GM23248 (cell line): ENCODE data around the gene FNDC3B. TPM values are rescaled to one million over a fixed set of nuclear protein-coding genes. Genes with fewer than 3 reads are reported as not detected.

Experiments
- DNase-seq: peaks from one replicate; pipeline ENCODE4 v3.0.0-alpha.2; 2015
- H2AFZ ChIP-seq: fragments of 200-600 bp; sonication (generic); 2 replicates; pipeline ENCODE4 v1.6.1; 2016; ENCODE audit warnings: antibody characterized with exemption
- H3F3A ChIP-seq: fragments of 200-600 bp; sonication (generic); 2 replicates; pipeline ENCODE4 v1.6.1; 2016; ENCODE audit warnings: mild to moderate bottlenecking, antibody characterized with exemption, mixed run types; ENCODE audit not compliant: insufficient read depth
- H3K27ac ChIP-seq: fragments of 200-600 bp; sonication (generic); 2 replicates; pipeline ENCODE4 v1.5.1; 2016; ENCODE audit warnings: mild to moderate bottlenecking
- H3K27me3 ChIP-seq: fragments of 200-600 bp; sonication (generic); replicated peaks from 2 replicates; pipeline ENCODE4 v1.6.1; 2016; ENCODE audit warnings: mild to moderate bottlenecking; ENCODE audit not compliant: insufficient read depth
- H3K36me3 ChIP-seq: fragments of 200-600 bp; sonication (generic); 2 replicates; pipeline ENCODE4 v1.6.1; 2016; ENCODE audit warnings: low read depth, mild to moderate bottlenecking
- H3K4me1 ChIP-seq: fragments of 200-600 bp; sonication (generic); 2 replicates; pipeline ENCODE4 v1.6.1; 2016; ENCODE audit warnings: mild to moderate bottlenecking; ENCODE audit not compliant: insufficient read depth
- H3K4me2 ChIP-seq: fragments of 200-600 bp; sonication (generic); one replicate; pipeline ENCODE4 v1.6.1; 2016; ENCODE audit warnings: mild to moderate bottlenecking; ENCODE audit not compliant: unreplicated experiment
- H3K4me3 ChIP-seq: fragments of 200-600 bp; sonication (generic); 2 replicates; pipeline ENCODE4 v1.5.1; 2016; ENCODE audit warnings: mild to moderate bottlenecking
- H3K79me2 ChIP-seq: fragments of 200-600 bp; sonication (generic); 2 replicates; pipeline ENCODE4 v1.6.1; 2016; ENCODE audit warnings: mild to moderate bottlenecking; ENCODE audit not compliant: insufficient read depth
- H3K9ac ChIP-seq: fragments of 200-600 bp; sonication (generic); 2 replicates; pipeline ENCODE4 v1.6.1; 2016; ENCODE audit warnings: mild to moderate bottlenecking
- H3K9me2 ChIP-seq: fragments of 200-600 bp; sonication (generic); 2 replicates; pipeline ENCODE4 v1.6.1; 2016; ENCODE audit warnings: mixed run types, mild to moderate bottlenecking, moderate library complexity; ENCODE audit not compliant: insufficient read depth
- H3K9me3 ChIP-seq: fragments of 200-600 bp; sonication (generic); one replicate; pipeline ENCODE4 v1.6.1; 2017; ENCODE audit warnings: low read depth
- H4K20me1 ChIP-seq: fragments of 200-600 bp; sonication (generic); 2 replicates; pipeline ENCODE4 v1.6.0; 2016; ENCODE audit not compliant: insufficient read depth
- EZH2 ChIP-seq: fragments of 200-600 bp; sonication (generic); IDR thresholded peaks from 2 replicates; pipeline ENCODE4 v1.6.1; 2018; ENCODE audit warnings: antibody characterized with exemption, mild to moderate bottlenecking; ENCODE audit not compliant: insufficient read depth, poor library complexity, severe bottlenecking
- EZH2phosphoT487 ChIP-seq: fragments of 200-600 bp; sonication (generic); IDR thresholded peaks from 2 replicates; pipeline ENCODE4 v1.6.1; 2018; ENCODE audit warnings: antibody characterized with exemption, moderate library complexity, mild to moderate bottlenecking, low read depth; ENCODE audit not compliant: insufficient read depth
- WGBS, 2 experiments: methylation state at CpG; one replicate each; pipeline ENCODE4 v1.1.6; 2015 to 2017; ENCODE audit warnings: low lambda C conversion rate in 2 of 2, low coverage in 1 of 2; ENCODE audit errors: missing lambda C conversion rate in 2 of 2; 5-methylcytosine and 5-hydroxymethylcytosine counted together
- in situ Hi-C: fragments of 300-500 bp; cut with MboI; formaldehyde crosslinking; loops from 2 replicates; pipeline ENCODE4 v1.15.0; 2020
- polyA plus RNA-seq: library from polyadenylated mRNA; unstranded; fragments of >200 nt; fragmentation: Nextera tagmentation; extraction: Ambion mirVana; gene quantifications from 2 replicates; pipeline ENCODE4 v1.2.1, GENCODE V29; 2016
- total RNA-seq: library from RNA; depleted of rRNA; stranded (reverse); fragments of >200 nt; shearing (Covaris generic); gene quantifications from 2 replicates; pipeline ENCODE4 v1.2.3, GENCODE V29; 2014

FNDC3B gene
- total and polyA plus RNA-seq, 2 experiments from 2014 or later, result 85.5 to 123 TPM

- Histone ChIP-seq H3K27me3 (no peaks in the 10 kb centered on the region), H3K9ac (no peak overlapping the region), H2AFZ (no peak overlapping the region), H3K4me2 (no peak overlapping the region), H3K36me3 (peaks cover 7% of the 10 kb centered on the region; the same call in 1 of the 2 replicates), H3K9me2 (no peaks in the 10 kb centered on the region), H3F3A (peaks cover 30% of the 10 kb centered on the region; the same call in 1 of the 2 replicates), H3K27ac (no peak overlapping the region), H4K20me1 (peaks cover 28% of the 10 kb centered on the region; the same call in 1 of the 2 replicates), H3K79me2 (peaks cover 100% of the 10 kb centered on the region), H3K4me1 (peaks cover 43% of the 10 kb centered on the region), H3K4me3 (no peak overlapping the region), H3K9me3 (no peaks in the 10 kb centered on the region)
- no peak for DNase-seq
- TF ChIP-seq EZH2, result no peak
- TF ChIP-seq EZH2phosphoT487, result no peak
- in situ Hi-C loops, result no loop called here
- WGBS, 2 experiments, result 83 to 87% methylated on average over 5 of the region's 5 CpGs
These were observed 34.0 kb downstream of the FNDC3B start for GRCh38 chr3:172073262-172073915.

GRCh38 chr3:172074032-172074431 is 34.7 kb downstream of the FNDC3B start:
- Histone ChIP-seq H3K27me3 (no peaks in the 10 kb centered on the region), H3K79me2 (peaks cover 100% of the 10 kb centered on the region), H3K9me3 (no peaks in the 10 kb centered on the region), H3K36me3 (peaks cover 7% of the 10 kb centered on the region; the same call in 1 of the 2 replicates), H3K4me1 (peaks cover 40% of the 10 kb centered on the region), H3K4me2 (no peak overlapping the region), H4K20me1 (peaks cover 28% of the 10 kb centered on the region; the same call in 1 of the 2 replicates), H3K9ac (no peak overlapping the region), H3K4me3 (no peak overlapping the region), H3K9me2 (no peaks in the 10 kb centered on the region), H3K27ac (no peak overlapping the region), H3F3A (peaks cover 32% of the 10 kb centered on the region; the same call in 1 of the 2 replicates), H2AFZ (no peak overlapping the region)
- no peak for DNase-seq
- in situ Hi-C loops, result no loop called here
- TF ChIP-seq EZH2 (no peak), EZH2phosphoT487 (no peak)
- WGBS, 2 experiments, result 100% methylated on average over 2 of the region's 2 CpGs

GRCh38 chr3:172074586-172074985 is 35.2 kb downstream of the FNDC3B start:
- Histone ChIP-seq H3F3A (peaks cover 36% of the 10 kb centered on the region; the same call in 1 of the 2 replicates), H4K20me1 (peaks cover 25% of the 10 kb centered on the region; the same call in 1 of the 2 replicates), H3K27me3 (no peaks in the 10 kb centered on the region), H3K79me2 (peaks cover 100% of the 10 kb centered on the region), H3K4me2 (peak overlapping the region; percentile 5), H3K9me3 (no peaks in the 10 kb centered on the region), H3K4me1 (peaks cover 35% of the 10 kb centered on the region), H3K27ac (peak overlapping the region; percentile 2; the same call in 1 of the 2 replicates), H3K36me3 (peaks cover 7% of the 10 kb centered on the region; the same call in 1 of the 2 replicates), H3K4me3 (no peak overlapping the region), H2AFZ (no peak overlapping the region), H3K9ac (no peak overlapping the region), H3K9me2 (no peaks in the 10 kb centered on the region)
- TF ChIP-seq EZH2phosphoT487 (no peak), EZH2 (no peak)
- in situ Hi-C loops, result no loop called here
- 13 to 23% methylated on average over 4 of the region's 4 CpGs for WGBS, 2 experiments
- DNase-seq, result no peak

- H3K4me2 ChIP-seq, result no peak overlapping the region
- DNase-seq, result no peak
- H3K9ac ChIP-seq, result no peak overlapping the region
- 78 to 82% methylated on average over 2 of the region's 2 CpGs for WGBS, 2 experiments
- H3K27me3 ChIP-seq, result no peaks in the 10 kb centered on the region
- H3K4me1 ChIP-seq, result peaks cover 27% of the 10 kb centered on the region
- H3K9me2 ChIP-seq, result no peaks in the 10 kb centered on the region
- peaks cover 16% of the 10 kb centered on the region; the same call in 1 of the 2 replicates for H4K20me1 ChIP-seq
- no peak overlapping the region for H3K4me3 ChIP-seq
- H3K79me2 ChIP-seq, result peaks cover 100% of the 10 kb centered on the region
- in situ Hi-C loops, result no loop called here
- peaks cover 37% of the 10 kb centered on the region for H3F3A ChIP-seq
- TF ChIP-seq EZH2 (no peak), EZH2phosphoT487 (no peak)
- H3K36me3 ChIP-seq, result peaks cover 7% of the 10 kb centered on the region; the same call in 1 of the 2 replicates
- H2AFZ ChIP-seq, result no peak overlapping the region
- H3K27ac ChIP-seq, result no peak overlapping the region
- H3K9me3 ChIP-seq, result no peaks in the 10 kb centered on the region
These were observed 36.8 kb downstream of the FNDC3B start for GRCh38 chr3:172076212-172076611.
